Activated T-cell treated with anti-CD3 and anti-CD28 coated beads, Interleukin-2, amount 50 U/mL, for 24 hours (primary cell): Measurements from ENCODE around the gene IL4R.
A peak's percentile ranks its signal among the peaks of the same experiment; 100 is the strongest.
"Not testable (repeated sequence)": the region's sequence is repeated elsewhere in the genome, so short reads cannot be mapped to it uniquely, and the experiment has no call there.

Experiments
- DNase-seq: peaks from one replicate; pipeline ENCODE4 v3.0.0-alpha.2; 2020
- H3K27ac Mint-ChIP-seq: 2 replicates; pipeline ENCODE4 v1.8.0; 2020; ENCODE audit warnings: mild to moderate bottlenecking, mixed read lengths
- H3K27me3 Mint-ChIP-seq: 2 replicates; pipeline ENCODE4 v1.8.0; 2020; ENCODE audit warnings: mixed read lengths
- H3K36me3 Mint-ChIP-seq: 2 replicates; pipeline ENCODE4 v1.8.0; 2020; ENCODE audit warnings: low read depth, mixed read lengths
- H3K4me1 Mint-ChIP-seq: 2 replicates; pipeline ENCODE4 v1.8.0; 2020; ENCODE audit warnings: low read depth, mixed read lengths
- H3K4me3 Mint-ChIP-seq: 2 replicates; pipeline ENCODE4 v1.8.0; 2020; ENCODE audit warnings: mild to moderate bottlenecking, moderate library complexity, mixed read lengths
- H3K9me3 Mint-ChIP-seq: 2 replicates; pipeline ENCODE4 v1.8.0; 2020; ENCODE audit warnings: mixed read lengths

The IL4R gene

GRCh38 chr16:27325736-27326135, 12.0 kb downstream of the IL4R start:
- peak overlapping the region; percentile 96 for H3K27ac Mint-ChIP-seq
- no peak for DNase-seq
- H3K36me3 Mint-ChIP-seq, result peaks cover 99% of the 10 kb centered on the region
- H3K27me3 Mint-ChIP-seq, result no peaks in the 10 kb centered on the region
- H3K9me3 Mint-ChIP-seq, result no peaks in the 10 kb centered on the region
- peaks cover 90% of the 10 kb centered on the region for H3K4me1 Mint-ChIP-seq
- H3K4me3 Mint-ChIP-seq, result peak overlapping the region; percentile 56

GRCh38 chr16:27326251-27326650, 12.5 kb downstream of the IL4R start:
- H3K9me3 Mint-ChIP-seq, result no peaks in the 10 kb centered on the region
- H3K4me3 Mint-ChIP-seq, result peak overlapping the region; percentile 56
- DNase-seq, result no peak
- H3K36me3 Mint-ChIP-seq, result peaks cover 99% of the 10 kb centered on the region
- H3K27ac Mint-ChIP-seq, result peak overlapping the region; percentile 96
- H3K4me1 Mint-ChIP-seq, result peaks cover 88% of the 10 kb centered on the region
- no peaks in the 10 kb centered on the region for H3K27me3 Mint-ChIP-seq

GRCh38 chr16:27326738-27327585, 13.2 kb downstream of the IL4R start:
- no peaks in the 10 kb centered on the region for H3K27me3 Mint-ChIP-seq
- H3K27ac Mint-ChIP-seq, result peak overlapping the region; percentile 96
- H3K4me1 Mint-ChIP-seq, result peaks cover 84% of the 10 kb centered on the region
- DNase-seq, result peak; percentile 64
- H3K9me3 Mint-ChIP-seq, result no peaks in the 10 kb centered on the region
- peaks cover 98% of the 10 kb centered on the region for H3K36me3 Mint-ChIP-seq
- H3K4me3 Mint-ChIP-seq, result peak overlapping the region; percentile 56

- H3K36me3 Mint-ChIP-seq, result peaks cover 98% of the 10 kb centered on the region
- no peaks in the 10 kb centered on the region for H3K9me3 Mint-ChIP-seq
- no peak for DNase-seq
- H3K4me3 Mint-ChIP-seq, result peak overlapping the region; percentile 56
- H3K27me3 Mint-ChIP-seq, result no peaks in the 10 kb centered on the region
- H3K4me1 Mint-ChIP-seq, result peaks cover 84% of the 10 kb centered on the region
- peak overlapping the region; percentile 96 for H3K27ac Mint-ChIP-seq
Measured at GRCh38 chr16:27327586-27327915, 13.8 kb downstream of the IL4R start.

GRCh38 chr16:27328937-27329336, 15.2 kb downstream of the IL4R start:
- no peaks in the 10 kb centered on the region for H3K27me3 Mint-ChIP-seq
- H3K36me3 Mint-ChIP-seq, result peaks cover 98% of the 10 kb centered on the region
- no peak for DNase-seq
- H3K27ac Mint-ChIP-seq, result peak overlapping the region; percentile 76
- peaks cover 78% of the 10 kb centered on the region for H3K4me1 Mint-ChIP-seq
- peak overlapping the region; percentile 2 for H3K4me3 Mint-ChIP-seq
- no peaks in the 10 kb centered on the region for H3K9me3 Mint-ChIP-seq

- DNase-seq, H3K27me3 Mint-ChIP-seq, H3K9me3 Mint-ChIP-seq, H3K4me3 Mint-ChIP-seq: not testable (repeated sequence)
- peaks cover 98% of the 10 kb centered on the region for H3K36me3 Mint-ChIP-seq
- peaks cover 78% of the 10 kb centered on the region for H3K4me1 Mint-ChIP-seq
- peak overlapping the region; percentile 76 for H3K27ac Mint-ChIP-seq
Measured at GRCh38 chr16:27329376-27330079, 15.8 kb downstream of the IL4R start.

GRCh38 chr16:27330542-27330941, 16.8 kb downstream of the IL4R start:
- Mint-ChIP-seq H3K9me3 (no peaks in the 10 kb centered on the region), H3K27me3 (no peaks in the 10 kb centered on the region), H3K4me1 (peaks cover 73% of the 10 kb centered on the region), H3K4me3 (no peak overlapping the region), H3K36me3 (peaks cover 98% of the 10 kb centered on the region), H3K27ac (peak overlapping the region; percentile 83)
- DNase-seq, result no peak

- Mint-ChIP-seq H3K27ac (peak overlapping the region; percentile 82), H3K4me1 (peaks cover 69% of the 10 kb centered on the region), H3K36me3 (peaks cover 96% of the 10 kb centered on the region), H3K9me3 (no peaks in the 10 kb centered on the region), H3K27me3 (no peaks in the 10 kb centered on the region), H3K4me3 (no peak overlapping the region)
- no peak for DNase-seq
Measured at GRCh38 chr16:27332105-27332504, 18.3 kb downstream of the IL4R start.

- DNase-seq, result no peak
- H3K4me3 Mint-ChIP-seq, result no peak overlapping the region
- no peaks in the 10 kb centered on the region for H3K9me3 Mint-ChIP-seq
- H3K4me1 Mint-ChIP-seq, result peaks cover 65% of the 10 kb centered on the region
- peaks cover 97% of the 10 kb centered on the region for H3K36me3 Mint-ChIP-seq
- H3K27ac Mint-ChIP-seq, result peak overlapping the region; percentile 75
- H3K27me3 Mint-ChIP-seq, result no peaks in the 10 kb centered on the region
Measured at GRCh38 chr16:27333104-27333503, 19.3 kb downstream of the IL4R start.

GRCh38 chr16:27333549-27333948, 19.8 kb downstream of the IL4R start:
- no peaks in the 10 kb centered on the region for H3K27me3 Mint-ChIP-seq
- H3K9me3 Mint-ChIP-seq, result no peaks in the 10 kb centered on the region
- H3K27ac Mint-ChIP-seq, result peak overlapping the region; percentile 75
- peaks cover 97% of the 10 kb centered on the region for H3K36me3 Mint-ChIP-seq
- no peak for DNase-seq
- no peak overlapping the region for H3K4me3 Mint-ChIP-seq
- H3K4me1 Mint-ChIP-seq, result peaks cover 65% of the 10 kb centered on the region

- no peak overlapping the region for H3K4me3 Mint-ChIP-seq
- H3K27me3 Mint-ChIP-seq, result no peaks in the 10 kb centered on the region
- peaks cover 59% of the 10 kb centered on the region for H3K4me1 Mint-ChIP-seq
- H3K36me3 Mint-ChIP-seq, result peaks cover 97% of the 10 kb centered on the region
- H3K9me3 Mint-ChIP-seq, result no peaks in the 10 kb centered on the region
- no peak for DNase-seq
- peak overlapping the region; percentile 54 for H3K27ac Mint-ChIP-seq
Measured at GRCh38 chr16:27334192-27334764, 20.5 kb downstream of the IL4R start.

GRCh38 chr16:27334838-27335237, 21.1 kb downstream of the IL4R start:
- no peaks in the 10 kb centered on the region for H3K27me3 Mint-ChIP-seq
- peak overlapping the region; percentile 54 for H3K27ac Mint-ChIP-seq
- peaks cover 54% of the 10 kb centered on the region for H3K4me1 Mint-ChIP-seq
- no peak for DNase-seq
- H3K4me3 Mint-ChIP-seq, result no peak overlapping the region
- H3K36me3 Mint-ChIP-seq, result peaks cover 97% of the 10 kb centered on the region
- H3K9me3 Mint-ChIP-seq, result no peaks in the 10 kb centered on the region

GRCh38 chr16:27335349-27336053, 21.7 kb downstream of the IL4R start:
- Mint-ChIP-seq H3K9me3 (no peaks in the 10 kb centered on the region), H3K36me3 (peaks cover 97% of the 10 kb centered on the region), H3K4me3 (no peak overlapping the region), H3K27ac (peak overlapping the region; percentile 2), H3K27me3 (no peaks in the 10 kb centered on the region), H3K4me1 (peaks cover 52% of the 10 kb centered on the region)
- no peak for DNase-seq

GRCh38 chr16:27337024-27337423, 23.2 kb downstream of the IL4R start:
- no peaks in the 10 kb centered on the region for H3K9me3 Mint-ChIP-seq
- no peak overlapping the region for H3K4me3 Mint-ChIP-seq
- no peaks in the 10 kb centered on the region for H3K27me3 Mint-ChIP-seq
- H3K4me1 Mint-ChIP-seq, result peaks cover 48% of the 10 kb centered on the region
- DNase-seq, result no peak
- H3K27ac Mint-ChIP-seq, result peak overlapping the region; percentile 75
- H3K36me3 Mint-ChIP-seq, result peaks cover 98% of the 10 kb centered on the region
